H1 (cell line): ENCODE data around the gene ZNF101. TPM values are rescaled to one million over a fixed set of nuclear protein-coding genes. Genes with fewer than 3 reads are reported as not detected.

ENCODE experiments used
- CTCF ChIA-PET: fragments of 300-600 bp; sonication (Branson Sonifier 250); formaldehyde crosslinking; loops from one replicate; lab custom pipeline; 2021; ENCODE audit not compliant: partially characterized antibody; lab: Charles Lee
- POLR2A ChIA-PET: fragments of 300-600 bp; sonication (Branson Sonifier 250); formaldehyde crosslinking; loops from one replicate; lab custom pipeline; 2021; ENCODE audit warnings: inconsistent platforms; ENCODE audit not compliant: partially characterized antibody; lab: Charles Lee
- DNase-seq, 2 experiments: peaks; one replicate each; pipeline versions ENCODE4 v3.0.0 to v3.0.0-alpha.2; 2010 to 2022; ENCODE audit warnings: low spot score in 2 of 2, low read depth in 1 of 2, mixed read lengths in 1 of 2
- FAIRE-seq: peaks from 2 replicates; lab custom pipeline; 2011; peaks lifted over from hg19 to GRCh38; lab: Jason Lieb, UNC
- H2AFZ ChIP-seq: 2 replicates; pipeline ENCODE4 v1.8.1; 2012; ENCODE audit warnings: low read length, inconsistent platforms
- H2AK5ac ChIP-seq: 2 replicates; pipeline ENCODE4 v1.6.1; 2013; ENCODE audit warnings: low read depth, low read length
- H2BK120ac ChIP-seq: replicated peaks from 2 replicates; pipeline ENCODE3; 2013; ENCODE audit warnings: low read depth, low read length, inconsistent platforms
- H2BK12ac ChIP-seq: 2 replicates; pipeline ENCODE4 v1.6.1; 2013; ENCODE audit warnings: low read depth, low read length
- H2BK15ac ChIP-seq: 2 replicates; pipeline ENCODE4 v1.6.1; 2013; ENCODE audit warnings: low read length
- H2BK20ac ChIP-seq: 2 replicates; pipeline ENCODE4 v1.6.1; 2013; ENCODE audit warnings: low read length
- H2BK5ac ChIP-seq: 2 replicates; pipeline ENCODE4 v1.6.1; 2013; ENCODE audit warnings: low read depth, low read length
- H3K14ac ChIP-seq: 2 replicates; pipeline ENCODE4 v1.6.1; 2013; ENCODE audit warnings: inconsistent platforms; ENCODE audit not compliant: insufficient read length
- H3K18ac ChIP-seq: 2 replicates; pipeline ENCODE4 v1.6.1; 2013; ENCODE audit warnings: low read length; ENCODE audit errors: extremely low read depth
- H3K23ac ChIP-seq: 2 replicates; pipeline ENCODE4 v1.6.1; 2013; ENCODE audit warnings: inconsistent platforms; ENCODE audit not compliant: insufficient read length
- H3K23me2 ChIP-seq: 2 replicates; pipeline ENCODE4 v1.6.1; 2013; ENCODE audit warnings: low read depth, low read length
- H3K27ac ChIP-seq: 2 replicates; pipeline ENCODE4 v1.6.1; 2011; ENCODE audit warnings: low read depth, low read length, inconsistent platforms
- H3K27me3 ChIP-seq, 4 experiments: replicated peaks in 1 of 4; 1 replicate in 1 of 4; 2 replicates in 3 of 4; pipeline versions ENCODE4 v1.6.1 to v1.8.1; 2011 to 2013; ENCODE audit warnings: low read length in 3 of 4, mild to moderate bottlenecking in 3 of 4, inconsistent platforms in 2 of 4, mixed read lengths in 2 of 4, moderate library complexity in 1 of 4; ENCODE audit not compliant: control insufficient read depth in 3 of 4, insufficient read depth in 3 of 4; ENCODE audit errors: extremely low read depth in 1 of 4
- H3K36me3 ChIP-seq, 4 experiments: 2 replicates each; pipeline versions ENCODE4 v1.6.1 to v1.8.1; 2011 to 2013; ENCODE audit warnings: mild to moderate bottlenecking in 4 of 4, low read length in 3 of 4, moderate library complexity in 2 of 4, control low read depth in 1 of 4, inconsistent platforms in 1 of 4; ENCODE audit not compliant: insufficient read depth in 4 of 4, control insufficient read depth in 2 of 4
- H3K4ac ChIP-seq: replicated peaks from 2 replicates; pipeline ENCODE3; 2013; ENCODE audit warnings: low read length, low read depth, mixed read lengths, inconsistent platforms; ENCODE audit not compliant: insufficient read length
- H3K4me1 ChIP-seq, 4 experiments: replicated peaks in 1 of 4; 1 replicate in 1 of 4; 2 replicates in 3 of 4; pipeline versions ENCODE4 v1.6.1 to v1.8.1; 2011 to 2013; ENCODE audit warnings: low read length in 3 of 4, inconsistent platforms in 2 of 4, mixed read lengths in 1 of 4; ENCODE audit not compliant: insufficient read depth in 4 of 4, control insufficient read depth in 3 of 4
- H3K4me2 ChIP-seq, 2 experiments: 2 replicates each; pipeline versions ENCODE4 v1.6.1 to v1.8.1; 2011 to 2013; ENCODE audit warnings: low read depth in 2 of 2, low read length in 2 of 2, control low read depth in 1 of 2, inconsistent platforms in 1 of 2, mild to moderate bottlenecking in 1 of 2; ENCODE audit not compliant: insufficient read depth in 1 of 2
- H3K4me3 ChIP-seq, 4 experiments: fragments of 200-600, 300-600 bp in 1 of 4; sonication (generic), shearing (Covaris generic), sonication (Bioruptor Twin) in 1 of 4; 2 replicates each; pipeline versions ENCODE4 v1.5.1 to v1.8.1; 2011 to 2016; ENCODE audit warnings: low read length in 4 of 4, low read depth in 3 of 4, control low read depth in 2 of 4, inconsistent platforms in 2 of 4, mild to moderate bottlenecking in 2 of 4, mixed read lengths in 1 of 4, moderate library complexity in 1 of 4; ENCODE audit not compliant: insufficient read depth in 2 of 4; ENCODE audit errors: extremely low read depth in 1 of 4
- H3K56ac ChIP-seq: replicated peaks from 2 replicates; pipeline ENCODE3; 2013; ENCODE audit warnings: low read depth, mild to moderate bottlenecking, mixed read lengths, low read length, inconsistent platforms; ENCODE audit not compliant: insufficient read length
- H3K79me1 ChIP-seq: 2 replicates; pipeline ENCODE4 v1.6.1; 2013; ENCODE audit warnings: low read depth, low read length, control low read depth
- H3K79me2 ChIP-seq, 2 experiments: 2 replicates each; pipeline versions ENCODE4 v1.6.1 to v1.8.1; 2012 to 2013; ENCODE audit warnings: low read length in 2 of 2, mild to moderate bottlenecking in 2 of 2, inconsistent platforms in 1 of 2; ENCODE audit not compliant: insufficient read depth in 2 of 2, control insufficient read depth in 1 of 2
- H3K9ac ChIP-seq, 4 experiments: replicated peaks in 1 of 4; 1 replicate in 1 of 4; 2 replicates in 3 of 4; pipeline versions ENCODE4 v1.6.1 to v1.8.1; 2011 to 2013; ENCODE audit warnings: low read depth in 3 of 4, low read length in 3 of 4, control low read depth in 2 of 4, mild to moderate bottlenecking in 2 of 4, moderate library complexity in 2 of 4, inconsistent platforms in 1 of 4; ENCODE audit errors: extremely low read depth in 1 of 4
- H3K9me3 ChIP-seq, 2 experiments: 2 replicates each; pipeline versions ENCODE4 v1.6.1 to v1.8.1; 2012 to 2013; ENCODE audit warnings: mild to moderate bottlenecking in 2 of 2, moderate library complexity in 2 of 2, control low read depth in 1 of 2, inconsistent platforms in 1 of 2, low read depth in 1 of 2, low read length in 1 of 2, mixed read lengths in 1 of 2; ENCODE audit not compliant: insufficient read depth in 2 of 2
- H4K20me1 ChIP-seq, 2 experiments: replicated peaks in 1 of 2; 2 replicates each; pipeline versions ENCODE3 to v1.8.1; 2011 to 2013; ENCODE audit warnings: inconsistent platforms in 2 of 2, low read length in 2 of 2, mild to moderate bottlenecking in 1 of 2; ENCODE audit not compliant: insufficient read depth in 2 of 2, control insufficient read depth in 1 of 2
- H4K5ac ChIP-seq: 2 replicates; pipeline ENCODE4 v1.6.1; 2013; ENCODE audit warnings: low read length, low read depth, mixed read lengths, inconsistent platforms; ENCODE audit not compliant: insufficient read length
- H4K8ac ChIP-seq: 2 replicates; pipeline ENCODE4 v1.8.0; 2013; ENCODE audit warnings: mild to moderate bottlenecking, moderate library complexity, low read length, inconsistent platforms; ENCODE audit not compliant: insufficient read depth; ENCODE audit errors: extremely low read depth
- H4K91ac ChIP-seq: replicated peaks from 2 replicates; pipeline ENCODE3; 2013; ENCODE audit warnings: low read length, mixed read lengths, inconsistent platforms; ENCODE audit not compliant: insufficient read length
- ASH2L ChIP-seq: fragments of 200-600, 300-600 bp; sonication (generic); IDR thresholded peaks from one replicate; pipeline ENCODE4 v1.7.1; 2017; ENCODE audit warnings: low read length
- BACH1 ChIP-seq: IDR thresholded peaks from 2 replicates; pipeline ENCODE4 v1.6.1; 2012; ENCODE audit warnings: low read length, improper control_type of control experiment
- CHD2 ChIP-seq: IDR thresholded peaks from 2 replicates; pipeline ENCODE4 v1.6.1; 2012; ENCODE audit warnings: low read length, improper control_type of control experiment
- GTF2F1 ChIP-seq: IDR thresholded peaks from 2 replicates; pipeline ENCODE4 v1.6.1; 2012; ENCODE audit warnings: low read depth, low read length, improper control_type of control experiment, borderline replicate concordance
- HDAC6 ChIP-seq: IDR thresholded peaks from one replicate; pipeline ENCODE4 v1.7.1; 2012; ENCODE audit warnings: low read depth, mild to moderate bottlenecking, inconsistent platforms, low read length, moderate library complexity
- JUND ChIP-seq: IDR thresholded peaks from 2 replicates; pipeline ENCODE4 v1.6.1; 2011; ENCODE audit warnings: mild to moderate bottlenecking, improper control_type of control experiment, low read length
- KDM1A ChIP-seq: fragments of 200-600, 300-600 bp; sonication (generic); IDR thresholded peaks from 2 replicates; pipeline ENCODE4 v1.7.1; 2016; ENCODE audit warnings: mild to moderate bottlenecking, low read length, borderline replicate concordance
- NRF1 ChIP-seq: IDR thresholded peaks from 2 replicates; pipeline ENCODE4 v1.6.1; 2011; ENCODE audit warnings: mild to moderate bottlenecking, low read depth, low read length, improper control_type of control experiment
- POU5F1 ChIP-seq: IDR thresholded peaks from 2 replicates; pipeline ENCODE4 v1.6.1; 2011; ENCODE audit warnings: low read depth, mild to moderate bottlenecking, low read length, moderate library complexity
- RNF2 ChIP-seq: fragments of 200-900, 300-1000 bp; sonication (generic); IDR thresholded peaks from 2 replicates; pipeline ENCODE4 v1.7.1; 2016; ENCODE audit warnings: borderline replicate concordance, low read depth, mild to moderate bottlenecking, antibody characterized with exemption, low read length; ENCODE audit not compliant: poor library complexity, severe bottlenecking; ENCODE audit errors: missing control alignments
- SAP30 ChIP-seq: fragments of 300-600 bp; sonication (generic); IDR thresholded peaks from 2 replicates; pipeline ENCODE4 v1.7.1; 2012; ENCODE audit warnings: low read length, moderate library complexity, mild to moderate bottlenecking, inconsistent platforms; ENCODE audit not compliant: insufficient read depth, insufficient replicate concordance
- SIX5 ChIP-seq: IDR thresholded peaks from 2 replicates; pipeline ENCODE4 v1.6.1; 2011; ENCODE audit warnings: mild to moderate bottlenecking, low read depth, low read length
- SP1 ChIP-seq: IDR thresholded peaks from 2 replicates; pipeline ENCODE4 v1.6.1; 2011; ENCODE audit warnings: low read depth, low read length
- SRF ChIP-seq: IDR thresholded peaks from 2 replicates; pipeline ENCODE4 v1.6.1; 2011; ENCODE audit warnings: mild to moderate bottlenecking, low read depth, low read length, moderate library complexity
- TEAD4 ChIP-seq: IDR thresholded peaks from 2 replicates; pipeline ENCODE4 v1.6.1; 2012; ENCODE audit warnings: low read depth, low read length, inconsistent platforms, mixed read lengths
- WGBS, 2 experiments: shearing (Covaris generic) in 1 of 2; methylation state at CpG; one replicate each; pipeline versions ENCODE4 v1.1.6 to v1.1.7; 2013 to 2015; ENCODE audit warnings: low lambda C conversion rate in 2 of 2, mixed read lengths in 2 of 2, inconsistent platforms in 1 of 2, low coverage in 1 of 2, missing lambda C conversion rate in 1 of 2; ENCODE audit not compliant: insufficient replicate concordance in 2 of 2, insufficient coverage in 1 of 2, insufficient read length in 1 of 2; ENCODE audit errors: extremely low coverage in 1 of 2, missing lambda C conversion rate in 1 of 2; 5-methylcytosine and 5-hydroxymethylcytosine counted together
- polyA plus RNA-seq, 7 experiments: library from polyadenylated mRNA; depleted of rRNA in 3 of 7; stranded (reverse) in 5 of 7; unstranded in 2 of 7; fragments of >200 nt in 5 of 7; fragments of 200-250 nt in 2 of 7; gene quantifications; 1 replicate in 5 of 7; 2 replicates in 1 of 7; 4 replicates in 1 of 7; pipeline versions ENCODE4 v1.2.1 to v1.2.3, GENCODE V29; 2011 to 2013; ENCODE audit warnings: missing spikeins in 2 of 7, mixed read lengths in 2 of 7
- total RNA-seq: library from RNA; stranded (reverse); fragmentation: NEBNext Ultra II Directional; extraction: Animal tissue kit (Norgen Biotek cat#: 25700); gene quantifications from 2 replicates; pipeline ENCODE4 v1.2.1, GENCODE V29; 2021

The ZNF101 gene
- total and polyA plus RNA-seq, 2 of the 8 experiments (the other 6 are each of a cell fraction or from before 2014, with no cell fraction given): 13.0 to 50.9 TPM

DNA sequence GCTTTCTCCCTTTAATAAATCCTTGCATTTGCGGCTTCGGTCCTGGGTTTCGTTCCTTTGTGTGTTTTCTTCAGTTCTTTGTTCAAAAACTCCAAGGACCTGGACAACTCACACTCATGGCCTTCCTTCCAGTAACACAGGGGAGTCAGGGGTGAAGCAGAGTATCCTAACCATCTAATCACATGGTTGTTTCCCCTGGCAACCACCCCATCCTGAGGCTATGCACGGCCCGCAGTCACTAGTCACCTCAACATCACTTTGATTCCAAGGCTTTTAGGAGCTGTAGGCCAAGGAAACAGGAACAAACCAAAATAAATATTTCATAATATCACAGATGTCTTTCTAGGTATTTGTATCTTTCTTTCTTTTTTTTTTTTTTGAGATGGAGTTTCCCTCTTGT is 28.9 kb downstream of the ZNF101 start:
- H3K14ac ChIP-seq: no peak overlapping the region
- no peak overlapping the region for H3K56ac ChIP-seq
- no peak overlapping the region for H3K18ac ChIP-seq
- no peak overlapping the region for H2BK20ac ChIP-seq
- no peak overlapping the region for H2BK120ac ChIP-seq
- no peak overlapping the region for H2BK5ac ChIP-seq
- POLR2A ChIA-PET: interaction anchor here (0.8 to 2.5 kb wide), 6 partner anchors 19 to 266 kb away, joined by 3 to 5 read pairs (median 4); partner anchors contain the start of gene ZNF101
- no peak overlapping the region for H3K4me3 ChIP-seq
- H2AK5ac ChIP-seq: no peak overlapping the region
- no peak overlapping the region for H4K8ac ChIP-seq
- no peak overlapping the region for H2AFZ ChIP-seq
- DNase-seq: no peak
- CTCF ChIA-PET: interaction anchor here (1.8 kb wide), 1 partner anchor 10 kb away, joined by 3 read pairs; no protein-coding TSS in a partner anchor
- H3K36me3 ChIP-seq: no peaks in the 10 kb centered on the region
- H3K9ac ChIP-seq: no peak overlapping the region
- no peak overlapping the region for H4K91ac ChIP-seq
- no peaks in the 10 kb centered on the region for H3K27me3 ChIP-seq
- no peaks in the 10 kb centered on the region for H4K20me1 ChIP-seq
- WGBS, 2 experiments: 97% methylated on average over 5 of the region's 5 CpGs; no CpG with 5 or more reads in 1 of the 2 experiments
- no peak overlapping the region for H3K27ac ChIP-seq
- no peak overlapping the region for H3K23ac ChIP-seq
- no peak overlapping the region for H4K5ac ChIP-seq
- no peak for TF ChIP-seq GTF2F1
- TF ChIP-seq NRF1: no peak
- TF ChIP-seq CHD2: no peak
- no peak for TF ChIP-seq SIX5
- no peak for TF ChIP-seq SRF
- TF ChIP-seq ASH2L: no peak
- TF ChIP-seq POU5F1: no peak
- no peak for TF ChIP-seq BACH1
- TF ChIP-seq SP1: no peak
- TF ChIP-seq HDAC6: no peak
- no peak for TF ChIP-seq TEAD4
- no peak for TF ChIP-seq RNF2
- TF ChIP-seq JUND: no peak
- TF ChIP-seq SAP30: no peak
- TF ChIP-seq KDM1A: no peak
- H3K4me2 ChIP-seq: no peak overlapping the region
- H3K79me1 ChIP-seq: no peaks in the 10 kb centered on the region
- no peak overlapping the region for H2BK15ac ChIP-seq
- H3K23me2 ChIP-seq: no peaks in the 10 kb centered on the region; the same call in 1 of the 2 replicates
- H3K79me2 ChIP-seq: no peaks in the 10 kb centered on the region
- H3K4ac ChIP-seq: no peak overlapping the region
- H3K9me3 ChIP-seq: no peaks in the 10 kb centered on the region; a peak in 1 of 4 replicates
- H2BK12ac ChIP-seq: no peak overlapping the region
- no peaks in the 10 kb centered on the region for H3K4me1 ChIP-seq
- no peak for FAIRE-seq
